Measurements from ENCODE around the gene G6PC1. TPM values are rescaled to one million over a fixed set of nuclear protein-coding genes. Genes with fewer than 3 reads are reported as not detected.
A peak's percentile ranks its signal among the peaks of the same experiment; 100 is the strongest.

Gene G6PC1
- total and polyA plus RNA-seq, 2 of the 13 experiments (the other 11 are each of a cell fraction or from before 2014, with no cell fraction given) = 1.7 to 37.9 TPM

DNA sequence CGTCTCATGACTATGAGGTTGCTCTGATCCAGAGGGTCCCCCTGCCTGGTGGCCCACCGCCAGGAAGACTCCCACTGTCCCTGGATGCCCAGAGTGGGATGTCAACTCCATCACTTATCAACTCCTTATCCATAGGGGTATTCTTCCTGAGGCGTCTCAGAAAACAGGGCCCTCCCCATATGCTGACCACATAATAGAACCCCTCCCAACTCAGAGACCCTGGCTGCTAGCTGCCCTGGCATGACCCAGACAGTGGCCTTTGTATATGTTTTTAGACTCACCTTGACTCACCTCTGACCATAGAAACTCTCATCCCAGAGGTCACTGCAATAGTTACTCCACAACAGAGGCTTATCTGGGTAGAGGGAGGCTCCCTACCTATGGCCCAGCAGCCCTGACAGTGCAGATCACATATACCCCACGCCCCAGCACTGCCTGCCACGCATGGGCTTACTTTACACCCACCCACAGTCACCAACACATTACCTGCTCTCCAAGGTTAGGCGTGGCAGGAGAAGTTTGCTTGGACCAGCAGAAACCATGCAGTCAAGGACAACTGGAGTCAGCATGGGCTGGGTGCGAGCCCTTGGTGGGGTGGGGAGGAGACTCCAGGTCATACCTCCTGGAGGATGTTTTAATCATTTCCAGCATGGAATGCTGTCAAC, 2.3 kb upstream of the G6PC1 start (continued):
- TF ChIP-seq ZNF441 (CRISPR knock-in tag; IDR thresholded peaks at IDR 0.05; ENCODE audit: borderline replicate concordance) (0 out of 2 replicates have a peak, but pooled peaks have one; percentile 9), NR3C1 (CRISPR knock-in tag; IDR thresholded peaks at IDR 0.05) (no peak), GZF1 (CRISPR knock-in tag; IDR thresholded peaks at IDR 0.05) (no peak), SIN3A (IDR thresholded peaks at IDR 0.05; ENCODE audit: borderline replicate concordance, low read depth, low read length) (no peak), SNRNP70 (IDR thresholded peaks at IDR 0.05; ENCODE audit: low read depth, low read length) (no peak), ZNF33B (CRISPR knock-in tag; IDR thresholded peaks at IDR 0.05) (no peak), TCF7 (IDR thresholded peaks at IDR 0.05; ENCODE audit: low read depth) (no peak), FOXK1 (CRISPR knock-in tag; IDR thresholded peaks at IDR 0.05; ENCODE audit: borderline replicate concordance, low read depth) (peak; percentile 55; the same call in 1 of the 2 replicates), CENPT (CRISPR knock-in tag; IDR thresholded peaks at IDR 0.05; ENCODE audit: low read depth) (no peak), ZNF296 (CRISPR knock-in tag; conservative IDR thresholded peaks at IDR 0.05) (no peak), FOXA3 (CRISPR knock-in tag; IDR thresholded peaks at IDR 0.05) (no peak; the same call in 1 of the 2 replicates), YEATS4 (CRISPR knock-in tag; IDR thresholded peaks at IDR 0.05; ENCODE audit: borderline replicate concordance) (no peak; the same call in 1 of the 2 replicates), KLF6 (CRISPR knock-in tag; IDR thresholded peaks at IDR 0.05) (no peak), ZBTB1 (CRISPR knock-in tag; IDR thresholded peaks at IDR 0.05; ENCODE audit: borderline replicate concordance) (no peak), ZNF589 (CRISPR knock-in tag; conservative IDR thresholded peaks at IDR 0.05) (0 out of 2 replicates have a peak, but pooled peaks have one; percentile 49), SSRP1 (CRISPR knock-in tag; IDR thresholded peaks at IDR 0.05) (no peak)
- TF ChIP-seq, protein P1, sequence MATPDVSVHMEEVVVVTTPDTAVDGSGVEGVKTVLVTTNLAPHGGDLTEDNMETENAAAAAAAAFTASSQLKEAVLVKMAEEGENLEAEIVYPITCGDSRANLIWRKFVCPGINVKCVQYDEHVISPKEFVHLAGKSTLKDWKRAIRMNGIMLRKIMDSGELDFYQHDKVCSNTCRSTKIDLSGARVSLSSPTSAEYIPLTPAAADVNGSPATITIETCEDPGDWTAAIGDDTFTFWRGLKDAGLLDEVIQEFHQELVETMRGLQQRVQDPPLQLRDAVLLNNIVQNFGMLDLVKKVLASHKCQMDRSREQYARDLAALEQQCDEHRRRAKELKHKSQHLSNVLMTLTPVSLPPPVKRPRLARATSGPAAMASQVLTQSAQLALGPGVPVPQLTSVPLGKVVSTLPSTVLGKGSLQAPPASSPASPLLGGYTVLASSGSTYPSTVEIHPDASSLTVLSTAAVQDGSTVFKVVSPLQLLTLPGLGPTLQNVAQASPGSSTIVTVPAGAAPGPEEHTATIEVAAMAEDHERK (CRISPR knock-in tag; IDR thresholded peaks at IDR 0.05; ENCODE audit: low read depth) = no peak
- TF ChIP-seq, protein P2, sequence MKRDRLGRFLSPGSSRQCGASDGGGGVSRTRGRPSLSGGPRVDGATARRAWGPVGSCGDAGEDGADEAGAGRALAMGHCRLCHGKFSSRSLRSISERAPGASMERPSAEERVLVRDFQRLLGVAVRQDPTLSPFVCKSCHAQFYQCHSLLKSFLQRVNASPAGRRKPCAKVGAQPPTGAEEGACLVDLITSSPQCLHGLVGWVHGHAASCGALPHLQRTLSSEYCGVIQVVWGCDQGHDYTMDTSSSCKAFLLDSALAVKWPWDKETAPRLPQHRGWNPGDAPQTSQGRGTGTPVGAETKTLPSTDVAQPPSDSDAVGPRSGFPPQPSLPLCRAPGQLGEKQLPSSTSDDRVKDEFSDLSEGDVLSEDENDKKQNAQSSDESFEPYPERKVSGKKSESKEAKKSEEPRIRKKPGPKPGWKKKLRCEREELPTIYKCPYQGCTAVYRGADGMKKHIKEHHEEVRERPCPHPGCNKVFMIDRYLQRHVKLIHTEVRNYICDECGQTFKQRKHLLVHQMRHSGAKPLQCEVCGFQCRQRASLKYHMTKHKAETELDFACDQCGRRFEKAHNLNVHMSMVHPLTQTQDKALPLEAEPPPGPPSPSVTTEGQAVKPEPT (CRISPR knock-in tag; IDR thresholded peaks at IDR 0.05; ENCODE audit: low read depth) = no peak
- TF ChIP-seq, protein P3, sequence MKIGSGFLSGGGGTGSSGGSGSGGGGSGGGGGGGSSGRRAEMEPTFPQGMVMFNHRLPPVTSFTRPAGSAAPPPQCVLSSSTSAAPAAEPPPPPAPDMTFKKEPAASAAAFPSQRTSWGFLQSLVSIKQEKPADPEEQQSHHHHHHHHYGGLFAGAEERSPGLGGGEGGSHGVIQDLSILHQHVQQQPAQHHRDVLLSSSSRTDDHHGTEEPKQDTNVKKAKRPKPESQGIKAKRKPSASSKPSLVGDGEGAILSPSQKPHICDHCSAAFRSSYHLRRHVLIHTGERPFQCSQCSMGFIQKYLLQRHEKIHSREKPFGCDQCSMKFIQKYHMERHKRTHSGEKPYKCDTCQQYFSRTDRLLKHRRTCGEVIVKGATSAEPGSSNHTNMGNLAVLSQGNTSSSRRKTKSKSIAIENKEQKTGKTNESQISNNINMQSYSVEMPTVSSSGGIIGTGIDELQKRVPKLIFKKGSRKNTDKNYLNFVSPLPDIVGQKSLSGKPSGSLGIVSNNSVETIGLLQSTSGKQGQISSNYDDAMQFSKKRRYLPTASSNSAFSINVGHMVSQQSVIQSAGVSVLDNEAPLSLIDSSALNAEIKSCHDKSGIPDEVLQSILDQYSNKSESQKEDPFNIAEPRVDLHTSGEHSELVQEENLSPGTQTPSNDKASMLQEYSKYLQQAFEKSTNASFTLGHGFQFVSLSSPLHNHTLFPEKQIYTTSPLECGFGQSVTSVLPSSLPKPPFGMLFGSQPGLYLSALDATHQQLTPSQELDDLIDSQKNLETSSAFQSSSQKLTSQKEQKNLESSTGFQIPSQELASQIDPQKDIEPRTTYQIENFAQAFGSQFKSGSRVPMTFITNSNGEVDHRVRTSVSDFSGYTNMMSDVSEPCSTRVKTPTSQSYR (CRISPR knock-in tag; IDR thresholded peaks at IDR 0.05; ENCODE audit: borderline replicate concordance) = no peak
- TF ChIP-seq, protein P4, sequence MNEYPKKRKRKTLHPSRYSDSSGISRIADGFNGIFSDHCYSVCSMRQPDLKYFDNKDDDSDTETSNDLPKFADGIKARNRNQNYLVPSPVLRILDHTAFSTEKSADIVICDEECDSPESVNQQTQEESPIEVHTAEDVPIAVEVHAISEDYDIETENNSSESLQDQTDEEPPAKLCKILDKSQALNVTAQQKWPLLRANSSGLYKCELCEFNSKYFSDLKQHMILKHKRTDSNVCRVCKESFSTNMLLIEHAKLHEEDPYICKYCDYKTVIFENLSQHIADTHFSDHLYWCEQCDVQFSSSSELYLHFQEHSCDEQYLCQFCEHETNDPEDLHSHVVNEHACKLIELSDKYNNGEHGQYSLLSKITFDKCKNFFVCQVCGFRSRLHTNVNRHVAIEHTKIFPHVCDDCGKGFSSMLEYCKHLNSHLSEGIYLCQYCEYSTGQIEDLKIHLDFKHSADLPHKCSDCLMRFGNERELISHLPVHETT (CRISPR knock-in tag; conservative IDR thresholded peaks at IDR 0.05) = no peak
- TF ChIP-seq, protein P5, sequence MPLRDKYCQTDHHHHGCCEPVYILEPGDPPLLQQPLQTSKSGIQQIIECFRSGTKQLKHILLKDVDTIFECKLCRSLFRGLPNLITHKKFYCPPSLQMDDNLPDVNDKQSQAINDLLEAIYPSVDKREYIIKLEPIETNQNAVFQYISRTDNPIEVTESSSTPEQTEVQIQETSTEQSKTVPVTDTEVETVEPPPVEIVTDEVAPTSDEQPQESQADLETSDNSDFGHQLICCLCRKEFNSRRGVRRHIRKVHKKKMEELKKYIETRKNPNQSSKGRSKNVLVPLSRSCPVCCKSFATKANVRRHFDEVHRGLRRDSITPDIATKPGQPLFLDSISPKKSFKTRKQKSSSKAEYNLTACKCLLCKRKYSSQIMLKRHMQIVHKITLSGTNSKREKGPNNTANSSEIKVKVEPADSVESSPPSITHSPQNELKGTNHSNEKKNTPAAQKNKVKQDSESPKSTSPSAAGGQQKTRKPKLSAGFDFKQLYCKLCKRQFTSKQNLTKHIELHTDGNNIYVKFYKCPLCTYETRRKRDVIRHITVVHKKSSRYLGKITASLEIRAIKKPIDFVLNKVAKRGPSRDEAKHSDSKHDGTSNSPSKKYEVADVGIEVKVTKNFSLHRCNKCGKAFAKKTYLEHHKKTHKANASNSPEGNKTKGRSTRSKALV (CRISPR knock-in tag; IDR thresholded peaks at IDR 0.05) = no peak

Measured in HepG2 (cell line).